HEK293 (cell line): ENCODE data around the gene TSPEAR.

Experiments
- CTCF ChIP-seq: fragments of 450-650 bp; formaldehyde crosslinking; IDR thresholded peaks from 2 replicates; pipeline ENCODE4 v1.5.1; 2016; ENCODE audit warnings: missing biosample characterization, missing genetic modification characterization
- MYNN ChIP-seq: fragments of 450-650 bp; formaldehyde crosslinking; IDR thresholded peaks from 2 replicates; pipeline ENCODE4 v1.5.1; 2016; ENCODE audit warnings: missing biosample characterization, missing genetic modification characterization, borderline replicate concordance
- REST ChIP-seq: fragments of 450-650 bp; formaldehyde crosslinking; IDR thresholded peaks from 2 replicates; pipeline ENCODE4 v1.5.1; 2016; ENCODE audit warnings: missing biosample characterization, missing genetic modification characterization
- TCF7L2 ChIP-seq: IDR thresholded peaks from 2 replicates; pipeline ENCODE4 v1.6.1; 2011; ENCODE audit warnings: low read depth, mild to moderate bottlenecking, inconsistent platforms, low read length, moderate library complexity, borderline replicate concordance
- ZNF211 ChIP-seq: fragments of 450-650 bp; formaldehyde crosslinking; IDR thresholded peaks from 2 replicates; pipeline ENCODE4 v1.5.1; 2016; ENCODE audit warnings: low read depth, missing biosample characterization, missing genetic modification characterization
- ZNF24 ChIP-seq: fragments of 450-650 bp; formaldehyde crosslinking; IDR thresholded peaks from 2 replicates; pipeline ENCODE4 v1.5.1; 2016; ENCODE audit warnings: missing biosample characterization, missing genetic modification characterization
- ZNF362 ChIP-seq: fragments of 450-650 bp; formaldehyde crosslinking; IDR thresholded peaks from 2 replicates; pipeline ENCODE4 v1.5.1; 2016; ENCODE audit warnings: missing biosample characterization, missing genetic modification characterization

GRCh38 chr21:44533121-44533890, 178.1 kb downstream of the TSPEAR start:
- TF ChIP-seq ZNF362 (tag by site-specific recombination) (no peak), ZNF24 (tag by site-specific recombination) (no peak), ZNF211 (tag by site-specific recombination) (no peak), CTCF (no peak), REST (no peak), MYNN (no peak), TCF7L2 (no peak)
